HG02943 (cell line): ENCODE measurements around the gene HOXD9.

Experiments used
- ATAC-seq: cut with Tn5 transposase; IDR thresholded peaks from one replicate; pipeline ENCODE4 v1.9.1; 2021; ENCODE audit warnings: mild to moderate bottlenecking, low read depth, moderate library complexity; ENCODE audit not compliant: unreplicated experiment

HOXD9 gene

GRCh38 chr2:176107731-176108181, 14.8 kb upstream of the HOXD9 start:
- ATAC-seq = no peak

DNA sequence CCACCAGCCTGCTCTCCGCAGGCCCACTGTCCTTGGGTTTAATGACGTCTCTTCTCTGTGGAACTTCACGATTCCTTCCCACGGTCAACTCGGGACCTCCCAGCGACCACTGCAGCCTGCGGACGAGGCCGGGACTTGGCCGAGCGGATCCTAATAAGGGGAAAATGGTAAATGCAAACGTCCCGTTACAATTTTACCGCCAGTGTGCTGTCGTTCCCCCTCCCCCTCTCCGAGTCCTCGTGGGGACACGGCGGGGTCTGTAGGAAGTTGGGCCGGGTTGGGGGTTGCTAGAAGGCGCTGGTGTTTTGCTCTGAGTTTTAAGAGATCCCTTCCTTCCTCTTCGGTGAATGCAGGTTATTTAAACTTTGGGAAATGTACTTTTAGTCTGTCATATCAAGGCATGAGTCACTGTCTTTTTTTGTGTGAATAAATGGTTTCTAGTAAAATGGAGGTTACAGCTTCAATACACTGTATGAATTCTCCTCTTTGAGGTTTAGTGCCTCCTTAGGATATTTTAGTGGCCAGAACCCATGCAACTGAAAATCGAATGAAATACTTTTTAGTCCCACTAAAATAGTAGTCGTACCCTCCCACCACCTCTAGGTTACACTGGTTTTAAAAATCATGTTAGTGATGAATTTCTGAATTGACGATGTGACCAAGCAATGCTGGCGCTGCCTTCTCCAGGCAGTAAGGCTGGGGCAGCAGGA, 13.2 kb upstream of the HOXD9 start:
- ATAC-seq = no peak

GRCh38 chr2:176109946-176110345, 12.6 kb upstream of the HOXD9 start:
- no peak for ATAC-seq

GRCh38 chr2:176110415-176111308, 11.9 kb upstream of the HOXD9 start:
- no peak for ATAC-seq

- ATAC-seq = no peak
Observed at GRCh38 chr2:176111309-176111663, 11.2 kb upstream of the HOXD9 start.

DNA sequence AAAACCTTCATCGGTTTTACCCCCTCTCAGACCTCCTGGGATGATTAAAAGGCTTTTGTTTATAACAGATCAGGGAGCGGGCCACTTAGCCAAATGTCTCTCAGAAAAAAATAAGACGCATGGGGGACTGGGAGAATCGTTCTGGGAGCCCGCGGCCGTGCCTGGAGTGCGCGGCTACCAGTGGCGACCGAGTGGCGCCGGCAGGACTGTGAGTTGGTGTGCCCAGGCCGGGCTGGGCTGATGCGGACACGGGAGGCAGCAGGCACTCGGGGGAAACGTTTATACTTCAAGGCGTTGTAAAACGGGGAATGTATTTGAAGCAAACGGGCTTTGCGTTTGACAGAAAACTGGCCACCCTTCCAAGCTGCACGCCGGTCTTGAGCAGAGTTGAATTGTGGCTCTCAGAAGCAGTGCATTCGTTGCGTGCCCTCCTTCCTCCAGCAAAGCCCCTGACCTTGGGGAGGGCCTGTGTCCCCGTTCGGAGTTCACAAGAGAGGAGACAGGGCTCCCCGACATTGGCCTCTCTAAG, 10.6 kb upstream of the HOXD9 start:
- no peak for ATAC-seq

- ATAC-seq = no peak
Observed at GRCh38 chr2:176112375-176113302, 9.9 kb upstream of the HOXD9 start.

GRCh38 chr2:176114120-176114929, 8.2 kb upstream of the HOXD9 start:
- ATAC-seq = no peak

- no peak for ATAC-seq
Observed at GRCh38 chr2:176114930-176115625, 7.4 kb upstream of the HOXD9 start.

GRCh38 chr2:176115883-176116813, 6.4 kb upstream of the HOXD9 start, which contains the start of gene HOXD10:
Gene HOXD10, plus strand, starts transcription at chr2:176116778. Its CDS starts 56 bp downstream, at chr2:176116834.
- no peak for ATAC-seq

DNA sequence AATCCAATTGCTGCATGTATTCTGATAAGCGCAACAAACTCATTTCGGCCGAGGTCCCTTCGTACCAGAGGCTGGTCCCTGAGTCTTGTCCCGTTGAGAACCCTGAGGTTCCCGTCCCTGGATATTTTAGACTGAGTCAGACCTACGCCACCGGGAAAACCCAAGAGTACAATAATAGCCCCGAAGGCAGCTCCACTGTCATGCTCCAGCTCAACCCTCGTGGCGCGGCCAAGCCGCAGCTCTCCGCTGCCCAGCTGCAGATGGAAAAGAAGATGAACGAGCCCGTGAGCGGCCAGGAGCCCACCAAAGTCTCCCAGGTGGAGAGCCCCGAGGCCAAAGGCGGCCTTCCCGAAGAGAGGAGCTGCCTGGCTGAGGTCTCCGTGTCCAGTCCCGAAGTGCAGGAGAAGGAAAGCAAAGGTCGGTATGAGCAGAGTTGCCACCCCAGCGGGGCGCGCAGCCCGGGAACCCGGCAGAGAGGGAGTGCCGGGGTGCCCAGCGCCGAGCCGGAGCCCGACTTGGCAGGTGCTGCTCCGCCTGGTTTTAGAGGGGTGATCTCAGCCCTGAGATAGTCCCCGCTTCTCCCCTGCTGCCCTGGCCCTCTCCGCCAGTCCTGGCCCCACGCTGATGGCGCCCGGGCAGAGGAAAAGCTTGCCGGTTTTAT, 5.2 kb upstream of the HOXD9 start:
- no peak for ATAC-seq

DNA sequence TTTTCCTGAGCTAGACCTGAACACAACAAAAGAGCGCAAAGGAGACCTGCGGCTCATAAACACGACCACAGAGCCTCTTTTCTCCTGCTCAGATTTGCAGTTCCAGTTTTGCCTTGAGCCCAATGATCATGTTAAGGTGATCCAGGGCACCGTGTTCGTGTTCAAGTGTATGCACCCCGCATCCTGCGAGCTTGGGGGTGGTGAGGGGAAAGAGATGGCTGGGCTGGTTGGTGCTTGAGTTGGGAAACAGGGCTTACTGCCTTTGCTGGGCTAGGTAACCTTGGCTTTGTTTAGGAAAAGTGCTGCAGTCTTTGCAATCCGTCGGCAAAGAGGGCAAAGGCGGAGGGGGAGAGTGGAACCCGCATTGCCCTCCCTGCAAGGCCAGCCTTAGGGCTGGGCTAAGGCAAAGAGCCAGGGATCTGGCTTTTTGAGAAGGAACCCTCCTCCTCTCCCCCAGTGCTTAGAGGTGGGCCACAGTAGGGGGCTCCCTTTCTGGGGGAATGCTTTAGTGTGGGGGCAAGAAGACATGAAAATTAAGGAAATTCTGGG, 4.6 kb upstream of the HOXD9 start:
- no peak for ATAC-seq

DNA sequence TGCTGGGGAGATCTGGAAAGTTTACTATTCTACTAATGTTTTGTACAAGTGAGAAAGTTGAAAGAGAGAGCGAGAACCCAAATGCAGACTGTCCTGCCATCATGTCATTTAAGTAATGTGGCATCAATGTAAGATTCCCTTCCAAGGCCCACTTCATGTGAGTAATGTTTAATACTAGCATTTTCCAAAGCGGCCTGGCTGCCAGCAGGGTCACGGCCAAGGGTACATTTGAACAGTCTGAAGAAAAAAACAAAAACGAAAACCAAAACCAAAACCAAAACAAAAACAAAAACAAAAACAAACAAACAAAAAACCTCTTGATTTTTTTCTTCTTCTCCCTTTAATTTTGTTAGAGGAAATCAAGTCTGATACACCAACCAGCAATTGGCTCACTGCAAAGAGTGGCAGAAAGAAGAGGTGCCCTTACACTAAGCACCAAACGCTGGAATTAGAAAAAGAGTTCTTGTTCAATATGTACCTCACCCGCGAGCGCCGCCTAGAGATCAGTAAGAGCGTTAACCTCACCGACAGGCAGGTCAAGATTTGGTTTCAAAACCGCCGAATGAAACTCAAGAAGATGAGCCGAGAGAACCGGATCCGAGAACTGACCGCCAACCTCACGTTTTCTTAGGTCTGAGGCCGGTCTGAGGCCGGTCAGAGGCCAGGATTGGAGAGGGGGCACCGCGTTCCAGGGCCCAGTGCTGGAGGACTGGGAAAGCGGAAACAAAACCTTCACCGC, 3.7 kb upstream of the HOXD9 start:
- no peak for ATAC-seq

DNA sequence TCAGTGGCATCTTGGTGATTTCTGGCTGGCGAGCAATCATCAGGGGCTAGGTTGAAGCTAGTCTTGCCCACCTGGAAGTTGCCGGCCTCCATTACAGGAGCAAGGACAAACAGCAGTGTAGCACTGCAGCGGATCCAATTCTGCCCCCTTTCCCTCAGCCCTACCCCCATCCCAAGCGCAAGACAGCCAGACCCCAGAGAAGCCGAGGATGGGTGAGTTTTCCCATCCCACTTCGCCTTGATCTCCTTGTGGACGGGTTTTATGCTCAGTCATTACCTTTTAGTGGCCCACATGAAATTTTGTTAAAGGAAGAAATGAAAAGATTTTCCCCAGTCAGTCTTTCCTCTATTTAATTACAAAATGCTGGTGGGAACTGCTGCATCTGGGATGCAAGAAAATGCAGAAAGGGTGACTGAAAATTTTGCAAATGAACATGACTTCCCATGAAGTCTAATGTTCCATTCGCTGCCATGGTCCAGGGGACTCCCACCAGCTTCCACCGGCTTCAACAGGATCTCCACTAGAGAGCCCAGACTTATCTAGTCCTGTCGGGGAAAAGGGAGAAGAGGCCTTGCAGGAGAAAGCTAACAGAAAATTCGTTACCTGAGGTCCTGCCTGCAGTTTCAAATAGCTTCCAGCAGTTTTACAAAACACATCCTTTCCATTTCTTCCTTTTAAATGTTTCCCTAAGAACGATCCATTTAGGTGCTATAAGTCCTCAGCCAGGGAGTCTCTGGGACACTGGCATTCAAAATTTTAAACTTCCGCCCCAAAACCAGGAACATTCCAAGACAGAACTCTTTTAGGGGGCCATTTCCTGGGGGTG, 1.9 kb upstream of the HOXD9 start:
- no peak for ATAC-seq

GRCh38 chr2:176121190-176122051, 1.1 kb upstream of the HOXD9 start:
- ATAC-seq = no peak
